H1 (cell line): Measurements from ENCODE around the gene ZBED1. TPM values are rescaled to one million over a fixed set of nuclear protein-coding genes. Genes with fewer than 3 reads are reported as not detected.

Experiments used
- EZH2 ChIP-seq: fragments of 200-600 bp; sonication (generic); IDR thresholded peaks from 2 replicates; pipeline ENCODE4 v1.7.1; 2012; ENCODE audit warnings: low read depth, mild to moderate bottlenecking, moderate library complexity, low read length, inconsistent platforms; ENCODE audit not compliant: severe bottlenecking
- FOSL1 ChIP-seq: IDR thresholded peaks from 2 replicates; pipeline ENCODE4 v1.6.1; 2011; ENCODE audit warnings: mild to moderate bottlenecking, low read depth, low read length, moderate library complexity; ENCODE audit not compliant: insufficient read depth
- HDAC2 ChIP-seq, 2 experiments: fragments of 300-600 bp in 1 of 2; sonication (generic) in 1 of 2; IDR thresholded peaks; 2 replicates each; pipeline ENCODE4 v1.6.1; 2011 to 2012; ENCODE audit warnings: low read depth in 2 of 2, low read length in 2 of 2, mild to moderate bottlenecking in 2 of 2, moderate library complexity in 2 of 2, borderline replicate concordance in 1 of 2, inconsistent platforms in 1 of 2
- RAD21 ChIP-seq, 2 experiments: IDR thresholded peaks in 1 of 2; conservative IDR thresholded peaks in 1 of 2; 2 replicates each; pipeline ENCODE4 v1.6.1; 2011; ENCODE audit warnings: low read depth in 2 of 2, low read length in 2 of 2, improper control_type of control experiment in 1 of 2, inconsistent platforms in 1 of 2, mild to moderate bottlenecking in 1 of 2, moderate library complexity in 1 of 2
- polyA plus RNA-seq, 7 experiments: library from polyadenylated mRNA; depleted of rRNA in 3 of 7; stranded (reverse) in 5 of 7; unstranded in 2 of 7; fragments of >200 nt in 5 of 7; fragments of 200-250 nt in 2 of 7; gene quantifications; 1 replicate in 5 of 7; 2 replicates in 1 of 7; 4 replicates in 1 of 7; pipeline versions ENCODE4 v1.2.1 to v1.2.3, GENCODE V29; 2011 to 2013; ENCODE audit warnings: missing spikeins in 2 of 7, mixed read lengths in 2 of 7
- total RNA-seq: library from RNA; stranded (reverse); fragmentation: NEBNext Ultra II Directional; extraction: Animal tissue kit (Norgen Biotek cat#: 25700); gene quantifications from 2 replicates; pipeline ENCODE4 v1.2.1, GENCODE V29; 2021

The ZBED1 gene
- total and polyA plus RNA-seq, 2 of the 8 experiments (the other 6 are each of a cell fraction or from before 2014, with no cell fraction given), result 28.5 to 45.8 TPM

DNA sequence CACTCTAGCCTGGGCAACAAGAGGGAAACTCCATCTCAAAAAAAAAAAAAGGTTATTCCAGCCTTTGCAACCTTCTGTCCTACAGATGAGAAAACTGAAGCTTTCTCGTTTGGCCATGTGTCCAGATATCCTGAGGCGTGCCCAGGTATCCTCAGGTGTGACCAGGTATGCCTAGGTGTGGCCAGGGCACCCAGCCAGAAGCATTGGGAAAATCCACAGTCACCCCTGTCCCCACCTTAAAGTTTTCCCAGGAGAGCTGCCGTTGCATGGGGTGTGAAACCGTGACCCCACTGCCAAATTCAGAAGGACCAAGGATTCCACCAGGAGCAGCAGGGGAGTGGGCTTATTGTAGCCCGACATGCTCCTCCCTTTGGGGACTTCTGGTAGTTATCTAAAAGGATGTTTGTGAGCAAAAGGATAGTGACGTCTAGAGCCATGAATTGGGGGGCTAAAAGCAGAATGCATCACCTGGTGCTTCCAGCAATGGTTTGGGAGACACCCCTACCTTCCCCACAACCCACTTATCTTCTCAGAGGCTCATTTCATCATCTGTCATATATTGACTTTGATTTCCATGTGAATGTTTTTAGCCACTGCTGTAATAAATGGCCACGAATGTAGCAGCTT, 4.0 kb upstream of the ZBED1 start (continued):
- TF ChIP-seq HDAC2 (IDR thresholded peaks at IDR 0.05; ENCODE audit: borderline replicate concordance in 1 of 2, low read depth in 2 of 2, low read length in 2 of 2) (no peak), EZH2 (no peak), RAD21 (IDR thresholded peaks at IDR 0.05 in 1 of 2, conservative IDR thresholded peaks at IDR 0.05 in 1 of 2; ENCODE audit: low read depth in 2 of 2, low read length in 2 of 2) (no peak), FOSL1 (no peak)
